ENCODE data around the gene FOXP1. TPM values are rescaled to one million over a fixed set of nuclear protein-coding genes. Genes with fewer than 3 reads are reported as not detected.

Gene FOXP1
- total and polyA plus RNA-seq, 2 donors, result 26.1 to 42.3 TPM

DNA sequence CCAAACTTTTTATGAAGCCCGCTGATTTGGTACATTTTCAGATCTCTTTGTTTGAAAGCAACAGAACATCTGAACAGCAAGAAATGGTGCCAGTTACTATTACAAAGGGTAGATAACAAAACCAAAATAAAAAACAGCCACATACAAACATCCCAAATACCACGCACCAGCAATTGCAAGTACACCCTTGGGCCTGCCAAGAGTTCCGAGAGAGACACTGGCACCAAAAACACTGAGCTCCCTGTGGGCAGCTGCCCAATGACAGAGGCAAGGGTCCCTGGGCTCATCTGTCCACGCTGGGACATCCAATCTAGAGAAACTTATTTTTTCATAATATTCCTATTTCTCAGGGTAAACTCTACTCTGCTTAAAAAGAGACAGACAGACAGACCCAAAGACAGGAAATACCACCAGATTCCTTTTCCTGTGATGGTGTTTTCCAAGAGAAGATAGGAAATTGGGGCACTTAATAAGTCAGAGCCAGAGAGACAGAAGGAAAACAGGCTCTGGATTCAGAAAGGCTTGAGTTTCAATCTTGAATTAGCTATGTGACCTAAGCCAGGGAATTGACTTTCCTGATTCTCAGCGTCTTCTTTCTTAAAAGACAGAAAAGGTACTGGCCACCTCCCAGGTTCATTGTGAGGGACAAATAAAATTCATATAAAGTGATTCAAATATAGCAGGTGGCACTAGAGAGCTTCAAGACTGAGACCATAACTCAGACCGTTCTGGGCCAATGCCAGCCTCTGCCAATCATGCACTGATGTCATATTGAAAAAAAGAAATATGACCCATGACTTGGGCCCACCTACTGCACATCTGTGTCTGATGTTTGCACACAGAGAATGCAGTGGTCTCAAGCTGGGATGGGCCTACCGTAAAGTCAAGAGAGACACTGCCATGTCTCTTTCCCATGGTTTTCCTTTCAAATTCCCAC lies 61.3 kb downstream of the FOXP1 start:
- Histone ChIP-seq H3K27me3 (ENCODE audit: control insufficient read depth in 2 of 2, insufficient read depth in 1 of 2, low read length in 1 of 2) (no peaks in the 10 kb centered on the region), H3K4me1 (ENCODE audit: control insufficient read depth in 2 of 2, insufficient read depth in 2 of 2, low read length in 2 of 2) (no peaks in the 10 kb centered on the region), H3K9me3 (ENCODE audit: control insufficient read depth in 2 of 2, insufficient read depth in 1 of 2, low read length in 1 of 2) (no peaks in the 10 kb centered on the region), H3K36me3 (ENCODE audit: control insufficient read depth in 2 of 2, insufficient read depth in 2 of 2, low read length in 1 of 2) (peaks cover 0 to 9% of the 10 kb centered on the region in 2 donors), H3K27ac (ENCODE audit: low read depth in 1 of 2, low read length in 1 of 2) (no peak overlapping the region), H3K4me3 (ENCODE audit: low read length in 2 of 2) (no peak overlapping the region)
- WGBS, result 89% methylated on average over 7 of the region's 7 CpGs
- DNase-seq (ENCODE audit: low read depth in 6 of 9, low spot score in 9 of 9), result no peak

DNA sequence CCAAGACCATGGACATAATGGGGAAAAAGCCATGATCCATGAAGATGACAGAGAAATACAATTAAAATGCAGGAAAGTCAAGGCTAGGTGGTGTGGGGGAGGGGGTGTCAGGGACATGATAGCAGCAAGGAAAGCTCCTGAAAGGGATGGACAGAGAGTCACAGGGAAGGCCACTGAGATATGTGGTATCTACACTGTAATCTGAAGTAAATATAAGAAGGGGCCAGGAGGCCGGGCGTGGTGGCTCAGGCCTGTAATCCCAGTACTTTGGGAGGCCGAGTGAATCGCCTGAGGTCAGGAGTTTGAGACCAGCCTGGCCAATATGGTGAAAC lies 62.5 kb downstream of the FOXP1 start:
- H3K36me3 ChIP-seq (ENCODE audit: control insufficient read depth in 2 of 2, insufficient read depth in 2 of 2, low read length in 1 of 2), result peaks cover 0 to 9% of the 10 kb centered on the region in 2 donors
- no peaks in the 10 kb centered on the region for H3K4me1 ChIP-seq (ENCODE audit: control insufficient read depth in 2 of 2, insufficient read depth in 2 of 2, low read length in 2 of 2)
- H3K27me3 ChIP-seq (ENCODE audit: control insufficient read depth in 2 of 2, insufficient read depth in 1 of 2, low read length in 1 of 2), result no peaks in the 10 kb centered on the region
- DNase-seq (ENCODE audit: low read depth in 6 of 9, low spot score in 9 of 9), result no peak
- over 99% methylated on average over 4 of the region's 4 CpGs for WGBS
- H3K9me3 ChIP-seq (ENCODE audit: control insufficient read depth in 2 of 2, insufficient read depth in 1 of 2, low read length in 1 of 2), result no peaks in the 10 kb centered on the region
- H3K27ac ChIP-seq (ENCODE audit: low read depth in 1 of 2, low read length in 1 of 2), result no peak overlapping the region
- no peak overlapping the region for H3K4me3 ChIP-seq (ENCODE audit: low read length in 2 of 2)

DNA sequence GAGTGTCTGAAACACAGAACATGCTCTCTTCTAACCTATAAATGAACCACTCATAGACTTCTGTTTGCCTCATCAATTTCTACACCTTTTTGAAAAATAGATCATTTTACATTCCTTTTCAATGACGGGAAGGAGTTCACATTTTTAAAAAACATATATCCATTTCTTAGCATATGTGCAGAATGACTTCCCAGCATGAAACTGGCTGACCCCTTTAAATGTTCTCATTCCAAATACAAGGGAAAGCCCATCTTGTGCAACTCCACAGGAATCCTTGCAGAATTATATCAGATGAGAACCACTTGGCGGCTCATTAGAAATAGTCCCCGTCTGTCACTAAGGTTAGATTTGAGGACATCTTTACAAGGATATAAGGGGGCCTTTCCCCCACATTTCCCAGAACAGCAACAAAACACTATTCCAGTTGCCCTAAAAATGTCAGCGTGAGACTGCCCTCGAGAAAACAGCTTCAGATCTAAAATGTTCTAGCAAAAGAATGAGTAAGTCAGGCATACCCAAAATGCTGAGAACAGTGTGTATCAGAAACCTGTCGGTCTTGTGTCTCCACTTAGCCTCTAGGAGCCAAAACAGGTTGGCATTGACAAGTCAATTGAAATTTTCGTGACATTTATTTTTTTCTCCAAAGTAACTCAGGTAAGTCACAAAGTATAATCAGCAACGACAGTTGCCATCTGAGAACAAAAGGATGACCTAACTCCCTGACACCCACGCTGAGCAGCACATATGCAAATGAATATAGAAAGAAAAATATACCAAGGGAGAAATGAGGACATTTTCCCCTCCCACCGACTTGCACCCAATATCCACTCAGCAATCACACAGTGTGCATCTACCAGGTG lies 63.1 kb downstream of the FOXP1 start:
- H3K27me3 ChIP-seq (ENCODE audit: control insufficient read depth in 2 of 2, insufficient read depth in 1 of 2, low read length in 1 of 2), result no peaks in the 10 kb centered on the region
- no peak for DNase-seq (ENCODE audit: low read depth in 6 of 9, low spot score in 9 of 9)
- no peak overlapping the region for H3K27ac ChIP-seq (ENCODE audit: low read depth in 1 of 2, low read length in 1 of 2)
- no peak overlapping the region for H3K4me3 ChIP-seq (ENCODE audit: low read length in 2 of 2)
- 94% methylated on average over 10 of the region's 10 CpGs for WGBS
- H3K9me3 ChIP-seq (ENCODE audit: control insufficient read depth in 2 of 2, insufficient read depth in 1 of 2, low read length in 1 of 2), result no peaks in the 10 kb centered on the region
- H3K4me1 ChIP-seq (ENCODE audit: control insufficient read depth in 2 of 2, insufficient read depth in 2 of 2, low read length in 2 of 2), result no peaks in the 10 kb centered on the region
- H3K36me3 ChIP-seq (ENCODE audit: control insufficient read depth in 2 of 2, insufficient read depth in 2 of 2, low read length in 1 of 2), result peaks cover 0 to 9% of the 10 kb centered on the region in 2 donors

DNA sequence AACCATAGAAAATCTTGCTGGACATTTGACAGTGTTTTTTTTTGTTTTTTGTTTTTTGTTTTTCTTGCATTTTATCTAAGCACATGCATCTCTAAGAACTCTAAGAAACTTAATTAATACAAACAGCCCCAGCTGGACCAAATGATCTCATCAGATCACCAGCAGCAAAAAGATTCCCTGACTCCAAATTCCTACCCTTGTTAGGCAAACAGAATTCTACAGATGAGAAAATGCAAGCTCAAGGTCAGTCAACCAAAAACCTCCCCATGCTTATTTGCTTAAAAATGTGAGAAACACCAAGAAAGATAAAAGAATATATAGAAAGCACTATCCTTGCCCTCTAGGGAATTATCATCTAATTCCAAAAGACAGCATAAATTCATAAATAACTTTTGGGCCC lies 65.4 kb downstream of the FOXP1 start:
- no peak for DNase-seq (ENCODE audit: low read depth in 6 of 9, low spot score in 9 of 9)
- no peaks in the 10 kb centered on the region for H3K4me1 ChIP-seq (ENCODE audit: control insufficient read depth in 2 of 2, insufficient read depth in 2 of 2, low read length in 2 of 2)
- H3K27ac ChIP-seq (ENCODE audit: low read depth in 1 of 2, low read length in 1 of 2), result no peak overlapping the region
- H3K36me3 ChIP-seq (ENCODE audit: control insufficient read depth in 2 of 2, insufficient read depth in 2 of 2, low read length in 1 of 2), result peaks cover 0 to 4% of the 10 kb centered on the region in 2 donors
- H3K9me3 ChIP-seq (ENCODE audit: control insufficient read depth in 2 of 2, insufficient read depth in 1 of 2, low read length in 1 of 2), result no peaks in the 10 kb centered on the region
- no peak overlapping the region for H3K4me3 ChIP-seq (ENCODE audit: low read length in 2 of 2)
- H3K27me3 ChIP-seq (ENCODE audit: control insufficient read depth in 2 of 2, insufficient read depth in 1 of 2, low read length in 1 of 2), result no peaks in the 10 kb centered on the region

DNA sequence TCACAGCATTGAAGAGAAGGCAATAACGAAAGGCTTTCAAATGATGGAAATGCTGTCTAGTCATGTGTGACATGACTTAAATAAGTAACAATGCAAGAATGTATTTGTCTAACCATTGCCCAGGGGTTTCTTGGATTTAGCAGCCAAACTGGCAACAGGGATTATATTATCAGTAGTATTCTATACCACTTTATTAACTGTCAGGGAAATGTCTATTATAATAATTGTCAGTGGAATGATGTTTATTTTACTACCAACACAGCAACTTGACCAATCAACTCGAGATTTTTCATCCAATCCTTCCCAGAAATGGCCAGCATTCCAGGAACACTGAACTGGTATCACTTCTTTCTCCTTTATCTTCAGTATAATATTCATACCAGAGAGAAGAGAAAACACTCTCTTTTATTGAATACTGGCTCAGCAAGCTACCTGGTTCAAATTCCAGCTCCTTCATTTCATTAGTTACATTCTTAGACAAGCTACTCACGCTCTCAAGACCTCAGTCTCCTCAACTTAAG lies 66.2 kb downstream of the FOXP1 start:
- whole genome bisulfite sequencing, result 97% methylated on average over 3 of the region's 3 CpGs
- Histone ChIP-seq H3K27ac (ENCODE audit: low read depth in 1 of 2, low read length in 1 of 2) (no peak overlapping the region), H3K4me1 (ENCODE audit: control insufficient read depth in 2 of 2, insufficient read depth in 2 of 2, low read length in 2 of 2) (no peaks in the 10 kb centered on the region), H3K4me3 (ENCODE audit: low read length in 2 of 2) (no peak overlapping the region), H3K36me3 (ENCODE audit: control insufficient read depth in 2 of 2, insufficient read depth in 2 of 2, low read length in 1 of 2) (no peaks in the 10 kb centered on the region), H3K9me3 (ENCODE audit: control insufficient read depth in 2 of 2, insufficient read depth in 1 of 2, low read length in 1 of 2) (no peaks in the 10 kb centered on the region), H3K27me3 (ENCODE audit: control insufficient read depth in 2 of 2, insufficient read depth in 1 of 2, low read length in 1 of 2) (no peaks in the 10 kb centered on the region)
- no peak for DNase-seq (ENCODE audit: low read depth in 6 of 9, low spot score in 9 of 9)

DNA sequence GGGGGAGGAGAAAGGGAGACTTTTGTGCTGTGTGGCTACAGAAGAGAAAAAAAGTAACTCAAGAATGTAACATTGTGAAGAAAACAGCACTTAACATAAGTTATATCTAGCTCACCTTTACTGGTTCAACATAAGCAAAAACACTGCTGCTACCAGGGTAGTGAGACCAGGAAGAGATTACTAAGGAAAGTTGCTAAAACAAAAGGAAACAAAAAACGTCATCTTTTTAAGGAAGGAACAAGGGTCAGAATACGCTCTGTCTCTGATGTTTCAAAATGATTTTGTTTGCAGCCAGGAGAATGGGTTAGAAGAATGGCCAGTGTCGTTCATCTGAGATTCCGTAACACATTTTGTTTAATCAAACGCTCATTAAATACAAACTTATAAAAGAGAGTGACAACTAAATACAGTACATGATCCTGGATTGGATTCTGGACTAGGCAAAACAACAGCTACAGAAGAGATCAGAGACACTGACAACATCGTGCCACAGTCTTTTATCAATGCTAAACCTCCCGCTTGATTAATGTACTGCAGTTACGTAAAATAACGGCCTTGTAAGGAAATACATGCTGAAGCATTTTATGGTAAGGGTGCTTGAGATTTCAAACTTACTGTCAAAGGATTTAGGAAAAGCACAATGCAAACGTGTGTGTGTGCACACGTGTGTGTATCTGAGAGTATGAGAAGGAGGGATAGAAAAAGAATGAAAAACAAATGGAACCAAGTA lies 67.7 kb downstream of the FOXP1 start:
- 89% methylated on average over 11 of the region's 11 CpGs for WGBS
- no peak for DNase-seq (ENCODE audit: low read depth in 6 of 9, low spot score in 9 of 9)
- H3K4me3 ChIP-seq (ENCODE audit: low read length in 2 of 2), result no peak overlapping the region
- H3K27me3 ChIP-seq (ENCODE audit: control insufficient read depth in 2 of 2, insufficient read depth in 1 of 2, low read length in 1 of 2), result no peaks in the 10 kb centered on the region
- no peaks in the 10 kb centered on the region for H3K36me3 ChIP-seq (ENCODE audit: control insufficient read depth in 2 of 2, insufficient read depth in 2 of 2, low read length in 1 of 2)
- no peak overlapping the region for H3K27ac ChIP-seq (ENCODE audit: low read depth in 1 of 2, low read length in 1 of 2)
- no peaks in the 10 kb centered on the region for H3K9me3 ChIP-seq (ENCODE audit: control insufficient read depth in 2 of 2, insufficient read depth in 1 of 2, low read length in 1 of 2)
- peaks cover 0 to 5% of the 10 kb centered on the region in 2 donors for H3K4me1 ChIP-seq (ENCODE audit: control insufficient read depth in 2 of 2, insufficient read depth in 2 of 2, low read length in 2 of 2)

DNA sequence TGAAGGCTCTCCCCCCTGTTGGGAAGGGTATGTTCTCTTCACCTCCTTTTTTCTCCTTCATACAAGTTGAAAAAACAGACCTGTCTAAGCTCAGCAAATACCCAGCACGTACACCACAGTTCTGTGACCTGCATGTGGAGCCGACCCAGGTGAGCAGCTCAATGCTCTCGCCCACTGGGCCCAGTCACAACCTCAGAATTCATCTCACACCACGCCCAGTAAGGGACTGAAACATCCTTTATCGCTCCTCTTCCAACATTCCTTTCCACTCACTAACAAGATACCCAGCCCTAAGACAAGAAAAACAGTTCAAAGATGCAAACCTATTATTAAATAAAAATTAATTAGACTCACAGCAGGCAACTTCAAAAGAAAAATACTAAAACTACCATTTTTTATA lies 68.9 kb downstream of the FOXP1 start:
- Histone ChIP-seq H3K9me3 (ENCODE audit: control insufficient read depth in 2 of 2, insufficient read depth in 1 of 2, low read length in 1 of 2) (no peaks in the 10 kb centered on the region), H3K4me1 (ENCODE audit: control insufficient read depth in 2 of 2, insufficient read depth in 2 of 2, low read length in 2 of 2) (peaks cover 0 to 10% of the 10 kb centered on the region in 2 donors), H3K36me3 (ENCODE audit: control insufficient read depth in 2 of 2, insufficient read depth in 2 of 2, low read length in 1 of 2) (no peaks in the 10 kb centered on the region), H3K27ac (ENCODE audit: low read depth in 1 of 2, low read length in 1 of 2) (no peak overlapping the region), H3K4me3 (ENCODE audit: low read length in 2 of 2) (no peak overlapping the region), H3K27me3 (ENCODE audit: control insufficient read depth in 2 of 2, insufficient read depth in 1 of 2, low read length in 1 of 2) (no peaks in the 10 kb centered on the region)
- over 99% methylated on average over 5 of the region's 5 CpGs for WGBS
- DNase-seq (ENCODE audit: low read depth in 6 of 9, low spot score in 9 of 9), result no peak

DNA sequence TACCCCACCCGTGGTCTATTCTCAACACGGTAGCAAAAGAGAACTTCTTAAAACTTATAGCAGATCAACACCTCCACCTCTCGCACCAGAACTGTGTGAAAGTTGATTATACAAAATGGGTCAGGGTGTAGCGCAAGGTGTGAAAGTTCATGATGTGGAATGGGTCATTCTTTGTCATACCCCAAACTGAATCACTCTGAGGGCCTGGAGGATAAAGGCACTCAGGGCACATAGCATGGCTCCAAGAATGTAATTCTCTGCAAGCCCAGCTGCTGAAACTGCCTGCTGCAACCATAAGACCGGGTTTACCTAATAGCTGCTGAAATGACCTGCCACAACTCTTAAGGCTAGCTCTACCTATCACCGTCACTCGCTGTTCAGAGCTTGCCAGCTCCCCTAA lies 70.0 kb downstream of the FOXP1 start:
- H3K9me3 ChIP-seq (ENCODE audit: control insufficient read depth in 2 of 2, insufficient read depth in 1 of 2, low read length in 1 of 2), result no peaks in the 10 kb centered on the region
- no peak overlapping the region for H3K4me3 ChIP-seq (ENCODE audit: low read length in 2 of 2)
- 90% methylated on average over 7 of the region's 7 CpGs for WGBS
- H3K4me1 ChIP-seq (ENCODE audit: control insufficient read depth in 2 of 2, insufficient read depth in 2 of 2, low read length in 2 of 2), result peaks cover 0 to 10% of the 10 kb centered on the region in 2 donors
- no peaks in the 10 kb centered on the region for H3K36me3 ChIP-seq (ENCODE audit: control insufficient read depth in 2 of 2, insufficient read depth in 2 of 2, low read length in 1 of 2)
- H3K27ac ChIP-seq (ENCODE audit: low read depth in 1 of 2, low read length in 1 of 2), result no peak overlapping the region
- no peaks in the 10 kb centered on the region for H3K27me3 ChIP-seq (ENCODE audit: control insufficient read depth in 2 of 2, insufficient read depth in 1 of 2, low read length in 1 of 2)
- DNase-seq (ENCODE audit: low read depth in 6 of 9, low spot score in 9 of 9), result no peak
